ENCODE results near the gene HEATR1.

- TF ChIP-seq CTCF (IDR thresholded peaks at IDR 0.05 in 4 of 5, conservative IDR thresholded peaks at IDR 0.05 in 1 of 5) (no peak), POLR2A (IDR thresholded peaks at IDR 0.05) (no peak)
Measured at GRCh38 chr1:236636017-236636416, 31.7 kb upstream of the HEATR1 start.
